DMS114 treated with DMSO at 0.1 percent for 48 hours (cell line): ENCODE measurements around the gene MAGEL2.
"Not testable (repeated sequence)": the region's sequence is repeated elsewhere in the genome, so short reads cannot be mapped to it uniquely, and the experiment has no call there.

Source experiments
- DNase-seq: peaks from one replicate; lab custom pipeline; 2025; ENCODE audit not compliant: unreplicated experiment; lab: John Stamatoyannopoulos, UW

Gene MAGEL2

DNA sequence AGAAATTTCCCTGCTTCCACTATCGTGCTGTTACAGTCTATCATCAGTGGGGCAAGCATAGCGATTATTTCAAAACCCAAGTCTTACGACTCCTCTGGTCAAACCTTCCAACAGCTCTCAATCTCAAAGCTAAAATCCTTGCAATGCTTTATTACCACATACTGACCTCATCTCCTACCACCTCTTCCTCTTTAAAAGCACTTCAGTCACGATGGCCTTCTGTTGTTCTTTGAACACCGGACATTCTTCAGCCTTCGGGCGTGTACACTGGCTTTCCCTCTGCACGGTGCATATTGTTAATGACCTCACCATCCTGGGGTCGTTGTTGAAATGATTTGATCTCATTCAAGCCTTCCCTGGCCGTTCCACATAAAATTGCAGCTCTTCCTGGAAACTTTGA lies 31.1 kb downstream of the MAGEL2 start:
- DNase-seq, result no peak

DNA sequence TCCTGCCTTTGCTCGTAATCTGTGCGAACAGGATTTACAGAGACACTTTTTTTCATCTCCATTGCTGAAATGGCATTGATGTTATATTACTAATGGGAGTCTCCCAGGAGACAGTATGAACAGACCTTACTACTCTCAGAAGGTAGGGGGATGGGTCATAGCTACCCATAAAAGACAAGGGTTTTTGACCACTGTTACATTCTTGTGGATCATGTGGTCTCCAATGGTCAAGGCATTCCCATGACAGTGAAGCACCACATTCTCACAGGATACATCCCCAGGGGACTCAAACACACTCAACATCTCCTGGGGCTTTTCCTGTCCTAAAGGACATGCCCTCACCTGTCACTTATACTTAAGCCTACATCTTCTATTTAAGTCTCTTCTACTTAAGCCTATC lies 41.4 kb downstream of the MAGEL2 start:
- no peak for DNase-seq

DNA sequence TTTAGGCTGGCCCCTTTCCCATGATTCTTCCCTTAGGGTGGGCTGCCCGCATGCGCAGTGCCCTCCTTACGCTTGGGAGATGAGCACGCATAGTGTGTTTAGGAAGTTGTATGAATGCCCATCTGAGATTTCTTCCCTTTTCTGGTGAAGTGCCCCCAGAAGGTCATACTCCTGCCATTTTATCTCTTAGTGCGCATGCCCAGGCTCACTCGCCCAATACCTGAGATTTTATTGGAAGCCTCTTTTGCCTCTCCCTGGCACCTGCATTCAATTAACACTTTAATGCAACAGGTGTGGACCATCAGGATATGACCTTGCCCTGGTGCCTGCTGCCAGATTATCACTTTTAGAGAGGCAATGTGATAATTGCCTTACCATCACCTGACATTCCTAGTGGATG lies 45.5 kb downstream of the MAGEL2 start:
- DNase-seq, result no peak

DNA sequence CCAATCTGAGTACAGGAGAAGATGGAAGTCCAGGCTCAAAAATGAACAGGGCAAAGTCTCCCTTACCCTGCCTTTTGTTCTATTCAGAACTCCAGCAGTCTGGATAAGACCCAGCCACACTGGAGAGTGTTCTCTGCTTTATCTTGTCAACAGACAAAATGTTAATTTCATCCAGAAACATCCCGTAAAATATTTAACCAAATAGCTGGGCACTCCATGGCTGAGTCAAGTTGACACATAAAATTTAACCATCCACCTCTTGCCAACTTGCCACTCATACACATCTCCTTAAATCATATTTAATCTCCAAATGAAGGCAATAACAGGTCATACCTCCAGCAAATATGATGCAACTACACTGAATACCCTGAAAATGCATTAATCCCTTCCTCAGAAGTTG lies 48.6 kb downstream of the MAGEL2 start:
- DNase-seq, result no peak

DNA sequence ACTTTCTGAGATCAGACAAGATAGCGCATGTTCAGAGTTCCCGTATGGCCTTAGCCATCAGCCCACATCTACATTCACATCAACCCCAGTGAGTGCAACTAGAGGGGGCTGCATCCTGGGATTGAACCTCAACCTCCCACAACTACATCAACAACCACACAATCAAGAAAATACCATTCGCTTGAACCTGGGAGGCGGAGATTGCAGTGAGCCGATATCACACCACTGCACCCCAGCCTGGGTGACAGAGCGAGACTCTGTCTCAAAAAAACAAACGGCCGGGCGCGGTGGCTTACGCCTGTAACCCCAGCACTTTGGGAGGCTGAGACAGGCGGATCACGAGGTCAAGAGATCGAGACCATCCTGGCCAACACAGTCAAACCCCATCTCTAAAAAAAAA lies 50.4 kb downstream of the MAGEL2 start:
- DNase-seq, result not testable (repeated sequence)

DNA sequence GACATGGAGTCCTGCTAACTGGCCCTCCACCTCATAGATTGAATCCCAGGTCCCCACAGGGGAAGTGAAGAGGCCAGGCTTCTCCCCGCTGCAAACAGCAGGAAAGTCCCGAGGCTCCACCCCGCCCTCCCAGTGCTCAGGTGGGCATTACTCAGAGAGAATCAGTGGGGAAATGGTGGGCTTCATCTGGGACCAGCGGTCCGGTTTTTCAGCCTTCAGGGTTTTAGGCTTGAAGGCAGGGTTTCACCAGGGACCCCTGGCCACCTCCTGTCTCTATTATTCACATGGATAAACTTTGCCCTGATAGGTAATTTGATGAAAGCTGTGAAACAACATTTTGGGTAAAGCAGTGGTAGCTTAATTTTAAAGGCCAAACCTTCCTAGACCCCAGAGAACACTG lies 50.9 kb downstream of the MAGEL2 start:
- no peak for DNase-seq

DNA sequence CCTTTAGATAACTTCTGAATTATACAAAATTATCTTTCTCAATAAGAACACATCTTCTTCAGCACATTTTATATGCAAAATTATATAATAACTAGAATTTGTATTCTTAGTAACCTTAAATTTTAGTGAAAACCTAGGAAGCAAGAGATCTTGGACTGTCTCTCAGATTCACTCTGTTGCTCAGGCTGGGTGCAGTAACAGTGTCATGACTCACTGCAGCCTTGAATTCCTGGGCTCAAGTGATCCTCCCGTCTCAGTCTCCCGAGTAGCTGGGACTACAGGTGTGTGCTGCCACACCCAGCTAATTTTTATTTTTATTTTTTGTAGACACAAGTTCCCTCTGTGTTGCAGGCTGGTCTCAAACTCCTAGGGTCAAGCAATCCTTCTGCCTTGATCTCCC lies 52.3 kb downstream of the MAGEL2 start:
- DNase-seq, result no peak

DNA sequence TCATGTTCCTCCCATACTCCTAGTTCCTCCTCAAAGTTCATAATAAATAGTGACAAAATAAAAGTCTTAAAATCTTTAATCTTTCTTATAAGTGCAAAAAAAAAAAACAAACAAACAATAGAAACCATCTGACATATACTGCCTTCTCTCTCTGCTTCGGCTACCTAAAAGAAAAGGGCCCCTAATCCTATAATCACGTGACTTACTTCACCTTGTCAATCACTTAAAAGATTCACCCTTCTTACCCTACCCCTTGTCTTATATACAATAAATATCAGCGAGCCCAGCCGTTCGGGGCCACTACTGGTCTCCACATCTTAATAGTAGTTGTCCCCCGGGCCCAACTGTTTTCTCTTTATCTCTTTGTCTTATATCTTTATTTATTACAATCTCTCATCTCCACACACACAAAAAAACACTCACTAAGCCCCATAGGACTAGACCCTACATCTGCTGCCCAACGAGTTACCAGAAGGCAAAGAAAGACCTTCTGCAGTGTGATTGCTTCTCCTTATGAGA lies 53.4 kb downstream of the MAGEL2 start:
- DNase-seq, result no peak
